IPS-20b (cell line): Measurements from ENCODE around the gene LCE2D.

Source experiments
- H3K27ac ChIP-seq: one replicate; pipeline ENCODE4 v1.5.1; 2013; ENCODE audit warnings: low read length
- H3K27me3 ChIP-seq: 2 replicates; pipeline ENCODE4 v1.6.1; 2013; ENCODE audit warnings: mild to moderate bottlenecking, low read length, inconsistent platforms; ENCODE audit not compliant: insufficient read depth
- H3K36me3 ChIP-seq: 2 replicates; pipeline ENCODE4 v1.6.1; 2013; ENCODE audit warnings: low read depth, mild to moderate bottlenecking, inconsistent platforms, low read length, moderate library complexity; ENCODE audit not compliant: insufficient read depth
- H3K4me1 ChIP-seq: 2 replicates; pipeline ENCODE4 v1.6.1; 2013; ENCODE audit warnings: mild to moderate bottlenecking, control low read depth, inconsistent platforms, low read length, moderate library complexity; ENCODE audit not compliant: insufficient read depth
- H3K4me3 ChIP-seq: 2 replicates; pipeline ENCODE4 v1.5.1; 2013; ENCODE audit warnings: mild to moderate bottlenecking, low read length, inconsistent platforms
- H3K9ac ChIP-seq: 2 replicates; pipeline ENCODE4 v1.6.1; 2013; ENCODE audit warnings: low read depth, mild to moderate bottlenecking, inconsistent platforms, low read length, moderate library complexity
- H3K9me3 ChIP-seq: 2 replicates; pipeline ENCODE4 v1.6.1; 2013; ENCODE audit warnings: mild to moderate bottlenecking, low read depth, low read length, inconsistent platforms; ENCODE audit not compliant: insufficient read depth

LCE2D gene, protein sequence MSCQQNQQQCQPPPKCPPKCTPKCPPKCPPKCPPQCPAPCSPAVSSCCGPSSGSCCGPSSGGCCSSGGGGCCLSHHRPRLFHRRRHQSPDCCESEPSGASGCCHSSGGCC

GRCh38 chr1:152663098-152663497 is at the start of gene LCE2D:
TSS of gene LCE2D (plus strand) at chr1:152663380. CDS start at chr1:152664106, 726 bp downstream.
- no peaks in the 10 kb centered on the region for H3K4me1 ChIP-seq
- H3K9me3 ChIP-seq, result peaks cover 46% of the 10 kb centered on the region
- no peaks in the 10 kb centered on the region for H3K36me3 ChIP-seq
- no peaks in the 10 kb centered on the region for H3K27me3 ChIP-seq
- H3K4me3 ChIP-seq, result no peak within 1 kb of the TSS
- no peak within 1 kb of the TSS for H3K27ac ChIP-seq
- H3K9ac ChIP-seq, result no peak within 1 kb of the TSS

DNA sequence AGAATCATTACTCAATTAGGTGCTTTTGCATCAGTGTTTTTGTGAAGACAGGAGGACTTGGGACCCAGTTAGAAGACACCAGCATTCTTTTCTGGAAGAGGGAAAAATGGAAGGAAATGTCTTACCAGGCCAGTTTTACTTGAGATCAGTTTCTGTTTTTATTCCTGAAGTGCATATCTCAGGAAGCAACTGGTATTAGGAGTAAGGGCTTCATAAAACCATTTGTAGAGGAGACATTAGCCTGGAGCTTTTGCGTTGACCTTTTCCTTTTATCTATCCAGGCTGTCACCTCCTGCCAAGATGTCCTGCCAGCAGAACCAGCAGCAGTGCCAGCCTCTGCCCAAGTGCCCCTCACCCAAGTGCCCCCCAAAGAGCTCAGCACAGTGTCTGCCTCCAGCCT is 49.7 kb upstream of the LCE2D start, which contains the start of gene LCE3B:
Gene LCE3B, plus strand, starts transcription at position 301 of the 400 bp plus-strand sequence. Its CDS starts 0 bp downstream, at position 301.
- no peak within 1 kb of the TSS for H3K4me3 ChIP-seq
- H3K36me3 ChIP-seq, result no peaks in the 10 kb centered on the region
- H3K9me3 ChIP-seq, result peaks cover 11% of the 10 kb centered on the region
- no peaks in the 10 kb centered on the region for H3K27me3 ChIP-seq
- H3K4me1 ChIP-seq, result no peaks in the 10 kb centered on the region
- no peak within 1 kb of the TSS for H3K9ac ChIP-seq
- no peak within 1 kb of the TSS for H3K27ac ChIP-seq

DNA sequence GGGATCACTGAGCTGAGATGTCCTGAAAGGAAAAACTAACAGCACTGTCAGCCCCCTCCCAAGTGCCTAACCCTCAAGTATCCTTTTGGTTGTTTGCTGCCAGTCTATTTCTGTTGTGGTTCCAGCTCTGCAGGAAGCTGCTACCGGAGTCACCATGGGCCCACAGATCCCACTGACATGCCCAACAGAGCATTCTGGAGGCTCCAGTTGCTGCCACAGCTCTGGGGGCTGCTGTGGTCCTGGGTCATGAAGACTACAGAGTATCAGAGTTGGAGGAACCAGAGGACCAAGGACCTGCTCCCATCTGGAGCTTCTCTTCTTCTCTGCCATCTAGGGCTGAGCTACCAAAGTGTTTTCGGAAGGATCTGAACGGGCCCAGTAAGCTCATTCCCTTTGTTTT is 41.2 kb upstream of the LCE2D start:
- H3K36me3 ChIP-seq, result no peaks in the 10 kb centered on the region
- H3K4me3 ChIP-seq, result no peak overlapping the region
- H3K4me1 ChIP-seq, result no peaks in the 10 kb centered on the region
- no peak overlapping the region for H3K27ac ChIP-seq
- H3K9ac ChIP-seq, result no peak overlapping the region
- peaks cover 10% of the 10 kb centered on the region for H3K27me3 ChIP-seq
- H3K9me3 ChIP-seq, result peaks cover 81% of the 10 kb centered on the region

DNA sequence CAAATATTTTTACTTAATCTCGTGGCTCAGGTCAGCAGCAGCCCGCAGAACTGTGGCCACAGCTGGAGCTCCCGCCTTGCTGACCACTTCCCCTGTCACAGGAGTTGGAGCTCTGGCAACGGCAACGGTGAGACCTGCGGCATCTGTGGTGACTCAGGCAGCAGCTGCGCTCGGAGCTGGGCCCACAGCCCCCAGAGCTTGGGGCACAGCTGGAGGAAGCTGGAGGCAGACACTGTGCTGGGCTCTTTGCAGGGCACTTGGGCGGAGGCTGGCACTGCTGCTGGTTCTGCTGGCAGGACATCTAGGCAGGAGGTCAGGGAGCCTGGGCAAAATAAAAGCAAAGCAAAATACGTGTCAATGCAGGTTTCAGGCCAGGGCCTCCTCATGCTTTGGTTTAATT is 40.4 kb upstream of the LCE2D start, which contains the start of gene LCE3A:
Gene LCE3A, minus strand, starts transcription at position 301 of the 400 bp plus-strand sequence. Its CDS starts 0 bp downstream, at position 301.
- Histone ChIP-seq H3K27ac (no peak within 1 kb of the TSS), H3K4me3 (no peak within 1 kb of the TSS), H3K36me3 (no peaks in the 10 kb centered on the region), H3K9me3 (peaks cover 85% of the 10 kb centered on the region), H3K9ac (no peak within 1 kb of the TSS), H3K4me1 (no peaks in the 10 kb centered on the region), H3K27me3 (peaks cover 10% of the 10 kb centered on the region)

DNA sequence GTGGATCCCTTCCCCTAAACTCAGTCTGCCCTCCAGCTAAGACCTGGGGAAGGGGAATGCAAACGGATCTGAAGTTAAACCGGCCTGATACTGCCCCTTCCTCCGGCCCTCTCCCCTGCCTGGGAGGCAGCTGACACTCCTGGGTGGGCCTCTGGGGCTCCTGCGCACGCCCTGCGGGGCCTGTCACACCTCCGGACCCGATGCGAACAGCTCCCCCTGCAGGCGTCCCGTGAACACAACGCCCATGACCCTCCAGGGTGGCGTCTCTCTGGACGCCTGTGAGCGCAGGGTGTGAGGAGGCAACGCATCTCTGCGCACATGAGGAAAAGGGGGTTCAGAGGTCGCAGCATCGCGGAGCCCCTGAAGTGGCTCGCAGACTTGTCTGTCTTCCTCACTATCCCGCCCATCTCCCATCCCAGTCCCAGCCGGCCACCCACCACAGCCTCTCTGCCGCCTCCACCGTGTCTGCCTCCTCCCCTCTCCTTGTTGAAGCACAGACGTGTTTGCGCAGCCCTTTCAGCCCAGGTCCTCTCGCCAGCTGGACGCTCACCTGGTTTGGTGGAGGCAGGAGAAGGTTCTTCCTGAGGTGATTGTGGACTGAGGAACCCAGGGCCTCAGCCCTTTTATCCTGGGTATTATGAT is 39.9 kb upstream of the LCE2D start:
- peaks cover 10% of the 10 kb centered on the region for H3K27me3 ChIP-seq
- H3K4me3 ChIP-seq, result no peak overlapping the region
- no peaks in the 10 kb centered on the region for H3K4me1 ChIP-seq
- H3K9me3 ChIP-seq, result peaks cover 85% of the 10 kb centered on the region
- no peaks in the 10 kb centered on the region for H3K36me3 ChIP-seq
- H3K27ac ChIP-seq, result no peak overlapping the region
- H3K9ac ChIP-seq, result no peak overlapping the region

GRCh38 chr1:152626744-152627143 is 36.4 kb upstream of the LCE2D start:
- Histone ChIP-seq H3K36me3 (no peaks in the 10 kb centered on the region), H3K9me3 (peaks cover 89% of the 10 kb centered on the region), H3K9ac (no peak overlapping the region), H3K27me3 (peaks cover 10% of the 10 kb centered on the region), H3K4me1 (no peaks in the 10 kb centered on the region), H3K27ac (no peak overlapping the region), H3K4me3 (no peak overlapping the region)

GRCh38 chr1:152630596-152630995 is 32.6 kb upstream of the LCE2D start:
- Histone ChIP-seq H3K9me3 (peaks cover 77% of the 10 kb centered on the region), H3K27me3 (no peaks in the 10 kb centered on the region), H3K4me1 (no peaks in the 10 kb centered on the region), H3K36me3 (no peaks in the 10 kb centered on the region), H3K4me3 (no peak overlapping the region), H3K27ac (no peak overlapping the region), H3K9ac (no peak overlapping the region)

DNA sequence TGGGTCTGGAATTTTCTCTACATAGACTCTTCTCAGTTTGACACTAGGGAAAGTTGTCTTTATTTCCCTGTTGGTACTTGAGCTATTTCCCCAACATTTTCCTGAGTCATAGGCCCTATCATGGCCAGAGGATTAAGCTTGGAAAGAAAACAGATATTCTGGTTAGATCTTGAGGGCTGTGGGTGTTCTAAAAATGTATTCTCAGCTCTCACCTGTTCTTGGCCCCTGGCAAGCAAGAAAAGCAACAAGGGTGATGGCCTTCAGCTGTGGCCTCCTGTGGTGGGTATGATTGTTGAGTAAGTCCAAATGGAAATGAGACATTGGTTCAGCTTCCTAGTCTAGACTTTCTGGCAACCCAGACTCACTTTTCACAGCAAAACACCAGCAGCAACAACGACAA is 22.8 kb upstream of the LCE2D start:
- H3K9me3 ChIP-seq, result peaks cover 64% of the 10 kb centered on the region
- H3K9ac ChIP-seq, result no peak overlapping the region
- no peak overlapping the region for H3K27ac ChIP-seq
- no peaks in the 10 kb centered on the region for H3K4me1 ChIP-seq
- no peaks in the 10 kb centered on the region for H3K27me3 ChIP-seq
- H3K4me3 ChIP-seq, result no peak overlapping the region
- no peaks in the 10 kb centered on the region for H3K36me3 ChIP-seq

- Histone ChIP-seq H3K9me3 (peaks cover 63% of the 10 kb centered on the region), H3K4me1 (no peaks in the 10 kb centered on the region), H3K4me3 (no peak overlapping the region), H3K27ac (no peak overlapping the region), H3K36me3 (no peaks in the 10 kb centered on the region), H3K9ac (no peak overlapping the region), H3K27me3 (no peaks in the 10 kb centered on the region)
Observed at GRCh38 chr1:152643945-152644344, 19.2 kb upstream of the LCE2D start.

GRCh38 chr1:152645146-152645545 is 18.0 kb upstream of the LCE2D start:
- Histone ChIP-seq H3K27me3 (no peaks in the 10 kb centered on the region), H3K9ac (no peak overlapping the region), H3K9me3 (peaks cover 62% of the 10 kb centered on the region), H3K4me1 (no peaks in the 10 kb centered on the region), H3K36me3 (no peaks in the 10 kb centered on the region), H3K27ac (no peak overlapping the region), H3K4me3 (no peak overlapping the region)

GRCh38 chr1:152646656-152647055 is 16.5 kb upstream of the LCE2D start:
- no peak overlapping the region for H3K4me3 ChIP-seq
- H3K9ac ChIP-seq, result no peak overlapping the region
- H3K27ac ChIP-seq, result no peak overlapping the region
- H3K36me3 ChIP-seq, result no peaks in the 10 kb centered on the region
- H3K4me1 ChIP-seq, result no peaks in the 10 kb centered on the region
- H3K27me3 ChIP-seq, result no peaks in the 10 kb centered on the region
- H3K9me3 ChIP-seq, result peaks cover 64% of the 10 kb centered on the region

- Histone ChIP-seq H3K4me3 (no peak overlapping the region), H3K9me3 (peaks cover 30% of the 10 kb centered on the region), H3K27me3 (no peaks in the 10 kb centered on the region)
Observed at GRCh38 chr1:152654110-152654509, 9.1 kb upstream of the LCE2D start.

More at GRCh38 chr1:152654110-152654509, 9.1 kb upstream of the LCE2D start:
- Histone ChIP-seq H3K4me1 (no peaks in the 10 kb centered on the region), H3K36me3 (no peaks in the 10 kb centered on the region), H3K9ac (no peak overlapping the region), H3K27ac (no peak overlapping the region)
